Activated CD8-positive, alpha-beta T cell treated with anti-CD3 and anti-CD28 coated beads, Interleukin-2, amount 10 ng/mL, durations not matched to agents 7 days and 5 days (primary cell): ENCODE data around the gene GXYLT2. TPM values are rescaled to one million over a fixed set of nuclear protein-coding genes. Genes with fewer than 3 reads are reported as not detected.

ENCODE experiments used
- total RNA-seq, 2 experiments: library from RNA; stranded (reverse); gene quantifications; one replicate each; pipeline ENCODE4 v1.2.3, GENCODE V29; 2021

Gene GXYLT2
- total RNA-seq, 2 experiments from 2014 or later = not detected

Other genes with a start within 250 kb of the GXYLT2 start
- gene SHQ1, start 39.6 kb upstream of the GXYLT2 start, total RNA-seq = 10 to 100 TPM; 27.2 to 28.0 TPM
- 10 to 100 TPM; 80.0 to 80.9 TPM for gene PPP4R2, start 108.8 kb downstream of the GXYLT2 start, total RNA-seq
- 1 to 10 TPM; 5.3 to 5.9 TPM for gene EBLN2, start 173.6 kb downstream of the GXYLT2 start, total RNA-seq